Activated T-cell treated with anti-CD3 and anti-CD28 coated beads, Interleukin-2, amount 50 U/mL, for 72 hours (primary cell): ENCODE measurements around the gene DDX49. TPM values are rescaled to one million over a fixed set of nuclear protein-coding genes. Genes with fewer than 3 reads are reported as not detected.

ENCODE experiments used
- ATAC-seq, 2 donors: fragments of 150-1000 bp; cut with Tn5 transposase; replicated peaks in 1 of 2; 2 replicates each; pipeline ENCODE4 v1.10.0; 2021; ENCODE audit warnings: moderate library complexity in 2 of 2, mild to moderate bottlenecking in 1 of 2
- DNase-seq, 2 donors: peaks; one replicate each; pipeline ENCODE4 v3.0.0; 2021 to 2022; ENCODE audit warnings: mixed read lengths in 1 of 2
- H3K27ac Mint-ChIP-seq: one replicate; pipeline ENCODE4 v1.8.0; 2022; ENCODE audit warnings: mild to moderate bottlenecking, moderate library complexity, mixed read lengths
- H3K27me3 Mint-ChIP-seq: one replicate; pipeline ENCODE4 v1.8.0; 2022; ENCODE audit warnings: low read depth, mixed read lengths
- H3K36me3 Mint-ChIP-seq, 2 donors: one replicate each; pipeline ENCODE4 v1.8.0; 2022; ENCODE audit warnings: mixed read lengths in 2 of 2, mild to moderate bottlenecking in 1 of 2; ENCODE audit not compliant: insufficient read depth in 2 of 2
- H3K4me1 Mint-ChIP-seq: one replicate; pipeline ENCODE4 v1.8.0; 2022; ENCODE audit warnings: low read depth, mixed read lengths
- H3K4me3 Mint-ChIP-seq, 2 donors: one replicate each; pipeline ENCODE4 v1.8.0; 2022; ENCODE audit warnings: mild to moderate bottlenecking in 2 of 2, mixed read lengths in 2 of 2, moderate library complexity in 2 of 2
- H3K9me3 Mint-ChIP-seq, 2 donors: one replicate each; pipeline ENCODE4 v1.8.0; 2022; ENCODE audit warnings: mixed read lengths in 2 of 2
- total RNA-seq, 2 donors: library from RNA; stranded (reverse); gene quantifications; one replicate each; pipeline ENCODE4 v1.2.3, GENCODE V29; 2022

Gene DDX49
- total RNA-seq, 2 donors from 2014 or later: 46.4 to 68.5 TPM

- Mint-ChIP-seq H3K4me3 (no peak overlapping the region), H3K4me1 (peaks cover 5% of the 10 kb centered on the region), H3K27me3 (no peaks in the 10 kb centered on the region), H3K36me3 (peaks cover 0 to 11% of the 10 kb centered on the region in 2 donors), H3K27ac (no peak overlapping the region), H3K9me3 (no peaks in the 10 kb centered on the region)
- no peak for ATAC-seq
- no peak for DNase-seq
These were observed 8.7 kb downstream of the DDX49 start for GRCh38 chr19:18928018-18928805.

DNA sequence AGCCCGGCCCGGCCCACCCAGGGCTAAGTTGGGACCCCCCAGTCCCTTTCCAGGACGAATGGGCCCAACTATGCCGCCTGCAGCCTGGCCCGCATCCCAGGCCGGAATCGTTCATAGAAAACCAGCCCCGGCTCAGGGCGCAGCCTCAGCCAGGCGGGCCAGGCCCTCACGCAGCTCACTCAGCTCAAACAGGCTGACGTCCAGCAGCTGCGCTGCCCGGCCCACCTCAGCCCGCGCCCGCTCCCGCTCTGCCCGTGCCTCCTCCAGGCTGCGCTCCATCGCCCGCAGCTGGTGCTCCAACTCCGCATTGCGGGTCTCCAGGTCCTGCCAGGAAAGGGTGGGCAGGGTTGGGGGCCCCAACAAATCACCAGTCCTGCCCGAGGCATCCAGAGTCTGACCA is 9.8 kb downstream of the DDX49 start:
- no peaks in the 10 kb centered on the region for H3K9me3 Mint-ChIP-seq
- H3K4me1 Mint-ChIP-seq: peaks cover 5% of the 10 kb centered on the region
- ATAC-seq (no peak), DNase-seq (no peak)
- H3K27ac Mint-ChIP-seq: no peak overlapping the region
- peaks cover 8% of the 10 kb centered on the region for H3K27me3 Mint-ChIP-seq
- peaks cover 0 to 9% of the 10 kb centered on the region in 2 donors for H3K36me3 Mint-ChIP-seq
- no peak overlapping the region for H3K4me3 Mint-ChIP-seq

DNA sequence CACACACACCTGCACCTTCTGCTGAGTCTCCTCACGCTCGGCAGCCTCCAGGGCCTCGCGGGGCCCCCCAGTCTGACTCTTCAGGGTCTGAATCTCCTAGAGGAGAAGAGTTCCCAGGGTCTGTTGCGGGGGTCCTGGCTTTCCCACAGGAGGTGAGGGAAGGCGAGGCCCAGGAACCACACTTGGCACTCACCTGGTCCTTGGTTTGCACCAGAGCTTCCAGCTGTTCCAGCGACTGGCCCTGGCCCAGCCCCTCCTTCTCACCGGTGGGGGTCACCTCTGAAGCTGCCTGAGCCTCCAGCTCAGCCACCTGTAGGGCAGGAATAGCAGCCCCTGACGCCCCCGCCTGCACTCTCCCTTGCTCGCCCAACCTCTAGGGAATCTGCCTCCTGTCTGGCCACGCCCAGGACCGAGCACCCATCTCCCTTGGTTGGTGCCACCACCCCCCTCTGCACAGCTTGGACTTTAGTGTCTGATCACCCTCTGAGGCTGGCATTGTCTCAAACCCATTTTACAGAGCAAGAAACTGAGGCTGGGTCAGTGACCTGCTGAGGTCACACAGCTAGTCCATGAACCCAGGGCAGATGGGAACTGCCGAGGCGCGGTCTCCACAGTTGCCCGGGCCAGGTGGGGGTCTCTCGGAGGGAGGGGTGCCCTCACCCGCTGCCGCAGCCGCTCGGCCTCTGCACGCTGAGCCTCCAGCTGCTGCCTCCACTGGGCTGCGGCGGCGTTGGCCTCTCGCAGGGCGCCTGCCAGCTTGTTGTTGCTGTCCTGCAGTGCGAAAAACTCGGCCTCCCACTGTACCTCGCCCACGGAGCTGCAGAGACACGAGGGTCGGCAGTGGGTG is 12.0 kb downstream of the DDX49 start:
- H3K4me1 Mint-ChIP-seq: peaks cover 5% of the 10 kb centered on the region
- peak overlapping the region in 1 of 2 donors; percentile 91 for H3K4me3 Mint-ChIP-seq
- H3K27me3 Mint-ChIP-seq: peaks cover 11% of the 10 kb centered on the region
- ATAC-seq: no peak
- H3K27ac Mint-ChIP-seq: no peak overlapping the region
- H3K36me3 Mint-ChIP-seq: no peaks in the 10 kb centered on the region
- H3K9me3 Mint-ChIP-seq: no peaks in the 10 kb centered on the region
- DNase-seq: no peak

GRCh38 chr19:18932216-18932841 is 12.8 kb downstream of the DDX49 start:
- Mint-ChIP-seq H3K4me3 (peak overlapping the region; percentile 87 to 91), H3K27me3 (peaks cover 11% of the 10 kb centered on the region), H3K4me1 (peaks cover 5% of the 10 kb centered on the region), H3K9me3 (no peaks in the 10 kb centered on the region), H3K27ac (no peak overlapping the region), H3K36me3 (no peaks in the 10 kb centered on the region)
- peak; percentile 95 for ATAC-seq
- DNase-seq: peak; percentile 87 to 89

DNA sequence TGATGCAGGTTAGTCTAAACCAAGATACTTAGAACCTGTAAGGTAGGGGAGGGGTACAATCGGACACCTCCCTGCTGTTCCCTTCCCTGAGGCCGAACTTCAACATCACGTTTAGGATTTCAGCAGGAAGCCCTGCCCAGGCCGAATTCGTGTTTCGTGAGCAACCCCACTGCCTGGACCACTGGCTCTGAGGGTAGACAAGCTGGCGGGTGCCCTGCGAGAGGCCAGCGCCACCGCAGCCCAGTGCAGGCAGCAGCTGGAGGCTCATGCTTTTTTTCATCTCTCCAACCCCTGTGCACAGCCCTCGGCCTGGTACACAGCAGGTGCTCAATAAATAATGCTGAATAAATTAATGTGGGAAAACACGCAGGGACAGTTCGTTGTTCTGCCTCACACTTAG is 13.8 kb downstream of the DDX49 start:
- H3K36me3 Mint-ChIP-seq: no peaks in the 10 kb centered on the region
- H3K9me3 Mint-ChIP-seq: no peaks in the 10 kb centered on the region
- H3K4me3 Mint-ChIP-seq: peak overlapping the region in 1 of 2 donors; percentile 91
- H3K4me1 Mint-ChIP-seq: peaks cover 5% of the 10 kb centered on the region
- ATAC-seq: no peak
- no peak overlapping the region for H3K27ac Mint-ChIP-seq
- DNase-seq: no peak
- H3K27me3 Mint-ChIP-seq: peaks cover 11% of the 10 kb centered on the region

GRCh38 chr19:18939163-18939562 is 19.6 kb downstream of the DDX49 start:
- Mint-ChIP-seq H3K9me3 (no peaks in the 10 kb centered on the region), H3K36me3 (no peaks in the 10 kb centered on the region), H3K27me3 (peaks cover 31% of the 10 kb centered on the region), H3K4me1 (peaks cover 10% of the 10 kb centered on the region), H3K27ac (no peak overlapping the region), H3K4me3 (peak overlapping the region; percentile 33 to 73)
- DNase-seq (no peak), ATAC-seq (no peak)

DNA sequence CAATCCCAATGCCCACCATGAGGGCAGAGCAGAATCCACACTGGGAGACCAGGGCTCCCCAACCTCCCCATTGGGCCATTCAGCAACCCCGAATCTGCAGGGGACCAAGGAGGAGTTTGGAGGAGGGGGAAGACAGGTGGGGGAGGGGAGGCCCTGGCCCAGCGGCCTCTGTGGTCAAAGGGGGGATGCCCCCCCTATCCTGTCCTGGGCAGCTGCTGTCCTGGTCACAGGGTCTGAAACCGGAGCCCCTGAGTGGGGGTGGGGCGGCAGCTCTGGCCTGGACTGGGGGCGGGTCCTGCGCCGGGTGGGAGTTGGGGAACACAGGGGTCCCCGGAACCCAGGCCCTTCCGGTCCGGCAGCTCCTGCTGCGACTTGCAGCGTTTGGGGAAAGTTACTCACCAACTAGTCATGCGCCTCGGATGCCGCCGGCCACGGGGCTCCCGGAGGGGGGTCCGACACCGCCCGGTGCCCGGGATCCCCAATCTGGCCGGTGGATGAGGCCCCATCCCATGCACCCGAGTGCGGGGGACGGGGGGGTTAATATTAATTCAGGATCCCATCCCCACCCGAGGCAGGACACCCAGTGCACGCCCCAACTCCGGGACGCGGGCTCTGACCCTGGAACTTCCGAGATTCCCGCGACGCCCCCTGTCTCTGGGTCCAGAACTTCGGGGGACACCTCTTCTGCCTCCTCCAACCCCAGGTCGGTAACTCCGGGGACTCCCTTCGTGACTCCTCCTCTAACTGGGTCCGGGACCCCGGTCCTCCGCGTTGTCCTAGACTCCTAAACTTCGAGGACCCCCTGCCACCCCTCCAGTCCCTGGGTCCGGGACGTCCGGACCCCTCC is 20.6 kb downstream of the DDX49 start:
- peak; percentile 29 to 32 for DNase-seq
- no peak overlapping the region for H3K27ac Mint-ChIP-seq
- peak in 1 of 2 donors; percentile 42 for ATAC-seq

DNA sequence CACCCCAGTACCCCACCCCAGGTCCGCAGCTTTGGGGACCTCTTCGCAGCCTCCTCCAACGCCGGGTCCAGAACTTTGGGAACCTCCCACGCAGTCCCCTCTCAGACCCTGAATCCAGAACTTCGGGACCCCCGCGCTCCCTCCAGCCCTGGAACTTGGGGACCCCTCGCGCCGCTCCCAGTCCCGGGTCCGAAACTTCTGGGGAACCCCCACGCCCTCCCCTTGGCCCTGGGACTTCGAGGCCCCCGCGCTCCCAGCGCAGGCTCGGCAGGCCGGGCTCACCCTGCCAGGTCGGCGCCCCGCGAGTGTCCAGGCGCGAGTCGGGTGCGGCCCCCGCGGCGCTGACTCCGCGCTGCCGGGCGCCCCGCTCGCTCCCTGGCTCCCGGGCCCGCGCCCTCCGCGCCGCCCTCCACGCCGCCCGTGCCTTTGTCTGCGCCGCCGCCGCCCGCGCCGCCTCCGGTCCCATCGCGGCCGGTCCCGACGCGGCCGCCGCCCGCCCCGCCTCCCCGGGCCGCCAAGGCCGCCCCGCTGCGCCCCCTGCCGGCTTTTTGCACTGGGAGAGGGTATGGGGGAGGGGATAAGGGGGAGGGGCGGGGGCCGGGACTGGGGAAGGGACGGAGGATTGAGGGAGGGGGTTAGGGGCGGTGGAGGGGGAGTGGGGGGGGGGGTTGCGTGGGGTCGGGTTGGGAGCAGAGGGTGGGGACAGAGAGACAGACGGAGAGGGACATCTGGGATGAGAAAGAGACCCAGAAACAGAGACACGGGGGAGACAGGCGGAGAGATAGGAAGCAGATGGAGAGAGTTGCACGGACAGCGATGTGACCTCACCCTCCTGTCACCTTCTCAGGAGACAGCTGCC is 21.5 kb downstream of the DDX49 start, which contains the start of gene HOMER3:
Gene HOMER3 (minus strand): TSS at position 449 of the 859 bp plus-strand sequence. CDS start 2,235 bp downstream, outside the sequence.
- H3K36me3 Mint-ChIP-seq: no peaks in the 10 kb centered on the region
- peaks cover 27% of the 10 kb centered on the region for H3K27me3 Mint-ChIP-seq
- no peaks in the 10 kb centered on the region for H3K9me3 Mint-ChIP-seq
- DNase-seq: peak; percentile 85 to 88
- no peak within 1 kb of the TSS for H3K27ac Mint-ChIP-seq
- ATAC-seq: peak; percentile 89 to 90
- peaks cover 10% of the 10 kb centered on the region for H3K4me1 Mint-ChIP-seq
- H3K4me3 Mint-ChIP-seq: peak within 1 kb of the TSS; percentile 79 to 80

More for the DNA sequence above, 20.6 kb downstream of the DDX49 start:
- Mint-ChIP-seq H3K27me3 (peaks cover 27% of the 10 kb centered on the region), H3K4me3 (peak overlapping the region; percentile 79 to 80), H3K36me3 (no peaks in the 10 kb centered on the region), H3K9me3 (no peaks in the 10 kb centered on the region), H3K4me1 (peaks cover 10% of the 10 kb centered on the region)

- Mint-ChIP-seq H3K9me3 (no peaks in the 10 kb centered on the region), H3K27me3 (peaks cover 27% of the 10 kb centered on the region), H3K4me3 (peak overlapping the region; percentile 47 to 59), H3K27ac (no peak overlapping the region), H3K4me1 (peaks cover 10% of the 10 kb centered on the region), H3K36me3 (no peaks in the 10 kb centered on the region)
- ATAC-seq (no peak), DNase-seq (no peak)
These were observed 22.3 kb downstream of the DDX49 start for GRCh38 chr19:18941628-18942354.

DNA sequence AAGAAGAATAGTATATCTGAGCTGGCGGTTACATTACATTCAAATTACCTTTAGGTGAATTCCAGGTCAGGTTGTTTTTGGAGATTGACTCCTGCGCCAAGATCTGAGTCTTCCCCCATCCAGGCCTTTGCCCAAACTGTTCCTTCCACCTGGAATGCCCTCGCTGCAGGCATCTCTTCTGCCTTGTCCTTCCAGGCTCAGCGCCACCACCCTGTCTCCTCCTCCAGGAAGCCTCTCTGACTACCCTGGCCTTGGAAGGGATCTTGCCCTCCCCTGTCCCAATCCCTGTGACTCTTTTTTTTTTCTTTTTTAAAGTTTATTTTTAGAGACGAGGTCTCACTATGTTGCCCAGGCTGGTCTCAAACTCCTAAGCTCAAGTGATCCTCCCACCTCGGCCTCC is 23.2 kb downstream of the DDX49 start:
- Mint-ChIP-seq H3K9me3 (no peaks in the 10 kb centered on the region), H3K36me3 (no peaks in the 10 kb centered on the region)

GRCh38 chr19:18943465-18943864 is 23.9 kb downstream of the DDX49 start:
- no peak for ATAC-seq
- Mint-ChIP-seq H3K4me3 (no peak overlapping the region), H3K27ac (no peak overlapping the region)

More for the DNA sequence above, 23.2 kb downstream of the DDX49 start:
- H3K27me3 Mint-ChIP-seq: peaks cover 27% of the 10 kb centered on the region
- peaks cover 10% of the 10 kb centered on the region for H3K4me1 Mint-ChIP-seq
- no peak for ATAC-seq
- H3K27ac Mint-ChIP-seq: no peak overlapping the region
- peak overlapping the region in 1 of 2 donors; percentile 57 for H3K4me3 Mint-ChIP-seq
- DNase-seq: no peak

More at GRCh38 chr19:18943465-18943864, 23.9 kb downstream of the DDX49 start:
- Mint-ChIP-seq H3K36me3 (no peaks in the 10 kb centered on the region), H3K9me3 (no peaks in the 10 kb centered on the region), H3K4me1 (peaks cover 10% of the 10 kb centered on the region), H3K27me3 (peaks cover 27% of the 10 kb centered on the region)
- no peak for DNase-seq
